VCaP (cell line): Measurements from ENCODE around the gene ACKR2.

Source experiments
- H3K27ac ChIP-seq: fragments of 450-650 bp; 2 replicates; pipeline ENCODE4 v1.5.1; 2017
- TF ChIP-seq, protein P1 (sequence below): fragments of 450-650 bp; conservative IDR thresholded peaks from 2 replicates; pipeline ENCODE4 v1.5.1; 2017; ENCODE audit warnings: mild to moderate bottlenecking, moderate library complexity

ACKR2 gene

DNA sequence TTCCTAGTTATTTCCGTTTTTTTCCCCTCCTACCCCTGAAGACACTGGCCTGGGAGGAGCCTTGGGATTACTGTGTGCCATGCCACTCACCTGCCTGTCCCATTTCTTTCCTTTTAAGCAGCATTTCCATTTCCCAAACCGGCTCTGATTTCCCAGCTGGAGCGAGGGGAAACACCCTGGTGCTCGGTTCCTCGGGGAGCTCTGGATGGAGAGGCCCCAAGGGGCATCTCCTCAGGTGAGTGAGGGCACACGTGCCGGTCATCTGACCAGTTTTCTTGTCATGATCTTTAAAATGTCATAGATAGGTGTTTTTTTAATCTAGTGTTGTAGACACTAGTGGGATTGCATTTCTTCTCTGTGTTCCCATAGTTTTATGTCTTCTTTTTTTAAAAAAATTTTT lies 99.4 kb downstream of the ACKR2 start:
- H3K27ac ChIP-seq: no peak overlapping the region
- TF ChIP-seq, protein P1, sequence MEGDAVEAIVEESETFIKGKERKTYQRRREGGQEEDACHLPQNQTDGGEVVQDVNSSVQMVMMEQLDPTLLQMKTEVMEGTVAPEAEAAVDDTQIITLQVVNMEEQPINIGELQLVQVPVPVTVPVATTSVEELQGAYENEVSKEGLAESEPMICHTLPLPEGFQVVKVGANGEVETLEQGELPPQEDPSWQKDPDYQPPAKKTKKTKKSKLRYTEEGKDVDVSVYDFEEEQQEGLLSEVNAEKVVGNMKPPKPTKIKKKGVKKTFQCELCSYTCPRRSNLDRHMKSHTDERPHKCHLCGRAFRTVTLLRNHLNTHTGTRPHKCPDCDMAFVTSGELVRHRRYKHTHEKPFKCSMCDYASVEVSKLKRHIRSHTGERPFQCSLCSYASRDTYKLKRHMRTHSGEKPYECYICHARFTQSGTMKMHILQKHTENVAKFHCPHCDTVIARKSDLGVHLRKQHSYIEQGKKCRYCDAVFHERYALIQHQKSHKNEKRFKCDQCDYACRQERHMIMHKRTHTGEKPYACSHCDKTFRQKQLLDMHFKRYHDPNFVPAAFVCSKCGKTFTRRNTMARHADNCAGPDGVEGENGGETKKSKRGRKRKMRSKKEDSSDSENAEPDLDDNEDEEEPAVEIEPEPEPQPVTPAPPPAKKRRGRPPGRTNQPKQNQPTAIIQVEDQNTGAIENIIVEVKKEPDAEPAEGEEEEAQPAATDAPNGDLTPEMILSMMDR: no peak

DNA sequence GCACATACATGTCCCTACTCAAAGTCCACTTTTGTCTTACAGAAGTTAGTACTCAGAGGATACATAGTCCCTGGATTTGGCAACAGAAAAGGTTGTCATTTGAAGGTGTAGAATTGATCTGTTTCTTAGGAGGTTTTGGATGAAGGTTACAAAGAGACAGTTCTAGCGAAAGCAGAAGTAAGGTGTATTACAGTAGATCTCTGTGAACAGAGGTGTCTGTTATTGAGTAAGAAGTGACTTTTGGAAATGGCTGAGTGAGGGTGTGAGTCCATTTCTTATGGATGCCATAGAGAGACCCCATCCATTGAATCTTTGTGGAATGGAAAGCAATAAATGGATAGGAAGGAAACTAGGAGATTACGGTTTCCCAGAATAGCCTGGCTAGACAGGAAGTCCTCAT lies 102.3 kb downstream of the ACKR2 start:
- TF ChIP-seq, protein P1: no peak
- no peak overlapping the region for H3K27ac ChIP-seq

DNA sequence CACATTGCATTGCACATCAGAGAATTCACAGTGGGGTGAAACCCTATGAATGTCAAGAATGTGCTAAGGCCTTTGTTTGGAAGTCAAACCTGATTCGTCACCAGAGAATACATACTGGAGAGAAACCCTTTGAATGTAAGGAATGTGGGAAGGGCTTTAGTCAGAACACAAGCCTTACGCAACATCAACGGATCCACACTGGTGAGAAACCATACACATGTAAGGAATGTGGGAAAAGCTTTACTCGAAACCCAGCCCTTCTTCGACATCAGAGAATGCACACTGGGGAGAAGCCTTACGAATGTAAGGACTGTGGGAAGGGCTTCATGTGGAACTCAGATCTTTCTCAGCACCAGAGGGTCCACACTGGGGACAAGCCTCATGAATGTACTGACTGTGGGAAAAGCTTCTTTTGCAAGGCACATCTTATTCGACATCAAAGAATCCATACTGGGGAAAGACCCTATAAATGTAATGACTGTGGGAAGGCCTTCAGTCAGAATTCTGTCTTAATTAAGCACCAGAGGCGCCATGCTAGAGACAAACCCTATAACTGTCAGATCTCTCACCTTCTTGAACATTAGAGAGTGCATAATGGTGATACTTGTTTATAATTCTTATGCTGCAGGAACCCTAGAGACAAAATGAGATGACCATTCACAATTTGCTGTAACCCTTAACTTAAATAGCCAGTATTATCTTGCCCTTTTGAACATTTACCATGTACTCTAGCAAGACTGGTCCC lies 105.7 kb downstream of the ACKR2 start:
- no peak overlapping the region for H3K27ac ChIP-seq
- TF ChIP-seq, protein P1: no peak
